BJ (cell line): Measurements from ENCODE around the gene UPF3B. TPM values are rescaled to one million over a fixed set of nuclear protein-coding genes. Genes with fewer than 3 reads are reported as not detected.

Experiments
- CTCF ChIA-PET: fragments of 350-600 bp; formaldehyde crosslinking; extraction: SDS; loops from one replicate; lab custom pipeline; 2021; ENCODE audit warnings: antibody characterized with exemption, inconsistent platforms; lab: Yijun Ruan, JAX
- POLR2A ChIA-PET: fragments of 300-600 bp; sonication (Branson Sonifier 250); formaldehyde crosslinking; extraction: SDS; loops from one replicate; lab custom pipeline; 2021; ENCODE audit warnings: antibody characterized with exemption; lab: Charles Lee
- DNase-seq: peaks from one replicate; pipeline ENCODE4 v3.0.0-alpha.2; 2011; ENCODE audit warnings: low read depth
- H3K27me3 ChIP-seq: 2 replicates; pipeline ENCODE4 v1.6.0; 2011; ENCODE audit warnings: low read length; ENCODE audit not compliant: control insufficient read depth, insufficient read depth
- H3K36me3 ChIP-seq: 2 replicates; pipeline ENCODE4 v1.5.1; 2011; ENCODE audit warnings: low read length; ENCODE audit not compliant: control insufficient read depth, insufficient read depth
- H3K4me3 ChIP-seq: 2 replicates; pipeline ENCODE4 v1.5.1; 2011; ENCODE audit warnings: low read depth, mild to moderate bottlenecking, control low read depth, low read length
- polyA plus RNA-seq: library from polyadenylated mRNA; depleted of rRNA; stranded (reverse); fragments of >200 nt; gene quantifications from 2 replicates; pipeline ENCODE4 v1.2.3, GENCODE V29; 2011
- TF ChIP-seq, protein P1 (sequence below): IDR thresholded peaks from 2 replicates; pipeline ENCODE4 v1.5.1; 2011; ENCODE audit warnings: low read depth, mild to moderate bottlenecking, control low read depth, inconsistent platforms, low read length, moderate library complexity; ENCODE audit not compliant: insufficient read depth

The UPF3B gene
- polyA plus RNA-seq, 1 experiment: 3.0 TPM

DNA sequence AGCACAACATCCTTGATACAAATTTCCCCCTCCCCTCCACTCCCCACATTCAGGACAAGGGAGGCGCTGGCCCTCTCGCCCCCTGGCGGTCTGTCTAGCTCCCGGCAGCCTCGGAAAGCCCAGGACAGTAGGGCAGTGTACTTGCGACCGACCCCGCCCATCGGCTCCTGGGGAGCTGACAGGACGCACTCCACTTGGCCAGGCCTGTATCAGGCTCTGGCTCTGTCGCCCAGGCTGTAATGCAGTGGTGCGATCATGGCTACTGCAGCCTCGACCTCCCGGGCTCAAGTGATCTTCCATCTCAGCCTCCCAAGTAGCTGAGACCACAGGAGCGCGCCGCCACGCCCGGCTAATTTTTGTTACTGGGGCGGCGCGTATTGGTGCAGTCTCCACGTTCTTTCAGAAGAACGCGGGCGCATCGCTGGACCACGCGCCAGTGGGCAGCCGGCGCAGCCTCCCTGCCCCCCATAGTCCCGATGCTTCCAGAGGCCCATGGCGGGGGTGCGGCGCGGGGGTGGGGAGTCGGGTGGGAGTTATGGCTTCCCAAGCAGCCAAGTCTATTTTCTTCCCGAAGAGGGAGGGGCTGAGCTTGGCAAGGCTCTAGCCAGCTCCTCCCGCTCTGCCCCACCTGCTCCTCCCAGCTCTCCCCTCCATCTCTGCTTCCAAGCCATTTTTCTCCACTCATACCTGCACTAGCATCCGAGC lies 35.1 kb upstream of the UPF3B start:
- H3K36me3 ChIP-seq: no peaks in the 10 kb centered on the region
- DNase-seq: no peak
- H3K27me3 ChIP-seq: no peaks in the 10 kb centered on the region
- peak overlapping the region; percentile 29 for H3K4me3 ChIP-seq
- ChIA-PET CTCF (interaction anchor here (1.1 to 1.5 kb wide), 2 partner anchors 9 to 126 kb away, joined by 3 to 8 read pairs; no protein-coding TSS in a partner anchor), POLR2A (interaction anchor here (0.6 kb wide), 1 partner anchor 13 kb away, joined by 19 read pairs; no protein-coding TSS in a partner anchor)
- TF ChIP-seq, protein P1, sequence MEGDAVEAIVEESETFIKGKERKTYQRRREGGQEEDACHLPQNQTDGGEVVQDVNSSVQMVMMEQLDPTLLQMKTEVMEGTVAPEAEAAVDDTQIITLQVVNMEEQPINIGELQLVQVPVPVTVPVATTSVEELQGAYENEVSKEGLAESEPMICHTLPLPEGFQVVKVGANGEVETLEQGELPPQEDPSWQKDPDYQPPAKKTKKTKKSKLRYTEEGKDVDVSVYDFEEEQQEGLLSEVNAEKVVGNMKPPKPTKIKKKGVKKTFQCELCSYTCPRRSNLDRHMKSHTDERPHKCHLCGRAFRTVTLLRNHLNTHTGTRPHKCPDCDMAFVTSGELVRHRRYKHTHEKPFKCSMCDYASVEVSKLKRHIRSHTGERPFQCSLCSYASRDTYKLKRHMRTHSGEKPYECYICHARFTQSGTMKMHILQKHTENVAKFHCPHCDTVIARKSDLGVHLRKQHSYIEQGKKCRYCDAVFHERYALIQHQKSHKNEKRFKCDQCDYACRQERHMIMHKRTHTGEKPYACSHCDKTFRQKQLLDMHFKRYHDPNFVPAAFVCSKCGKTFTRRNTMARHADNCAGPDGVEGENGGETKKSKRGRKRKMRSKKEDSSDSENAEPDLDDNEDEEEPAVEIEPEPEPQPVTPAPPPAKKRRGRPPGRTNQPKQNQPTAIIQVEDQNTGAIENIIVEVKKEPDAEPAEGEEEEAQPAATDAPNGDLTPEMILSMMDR: peak; percentile 66

DNA sequence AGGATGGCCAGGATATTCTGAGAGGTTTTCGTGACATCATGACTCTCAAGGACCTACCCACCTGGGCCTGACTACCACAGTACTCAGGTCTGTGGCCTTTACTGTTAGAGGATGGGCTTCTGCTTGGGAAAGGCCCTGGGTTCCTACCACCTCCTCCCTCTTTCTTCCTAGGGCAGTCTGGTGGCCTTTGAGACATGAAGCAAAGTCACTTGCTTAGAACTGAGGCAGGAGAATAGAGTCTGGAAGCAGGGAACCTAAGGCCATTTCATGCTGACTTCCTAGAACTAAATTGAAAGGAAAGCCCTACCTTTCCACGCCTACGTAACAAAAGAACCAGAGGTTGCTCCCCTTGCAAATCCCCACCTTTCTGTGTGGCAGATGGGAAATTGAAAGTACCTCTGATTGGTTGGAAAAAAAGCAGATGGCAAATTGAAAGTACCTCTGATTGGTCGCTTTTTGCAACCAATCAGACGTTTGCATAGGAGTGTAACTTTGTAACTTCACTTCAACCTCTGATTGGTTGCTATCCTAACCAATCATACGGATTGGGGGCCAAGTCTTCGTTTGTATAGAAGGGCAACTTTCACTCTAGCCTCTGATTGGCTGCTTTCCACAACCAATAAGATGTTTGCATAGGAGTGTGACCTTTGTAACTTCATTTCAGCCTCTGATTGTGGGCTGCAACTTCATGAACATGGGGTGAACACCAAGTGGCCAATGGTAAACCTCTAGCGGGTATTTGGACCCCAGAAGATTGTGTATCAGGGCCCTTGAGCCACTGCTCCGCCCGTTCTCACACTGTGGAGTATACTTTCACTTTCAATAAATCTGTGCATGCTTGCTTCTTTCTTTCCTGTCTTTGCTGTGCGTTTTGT lies 33.0 kb upstream of the UPF3B start:
- TF ChIP-seq, protein P1: no peak
- Histone ChIP-seq H3K4me3 (no peak overlapping the region), H3K27me3 (no peaks in the 10 kb centered on the region), H3K36me3 (no peaks in the 10 kb centered on the region)
- ChIA-PET POLR2A (no interaction called here), CTCF (no interaction called here)
- no peak for DNase-seq

DNA sequence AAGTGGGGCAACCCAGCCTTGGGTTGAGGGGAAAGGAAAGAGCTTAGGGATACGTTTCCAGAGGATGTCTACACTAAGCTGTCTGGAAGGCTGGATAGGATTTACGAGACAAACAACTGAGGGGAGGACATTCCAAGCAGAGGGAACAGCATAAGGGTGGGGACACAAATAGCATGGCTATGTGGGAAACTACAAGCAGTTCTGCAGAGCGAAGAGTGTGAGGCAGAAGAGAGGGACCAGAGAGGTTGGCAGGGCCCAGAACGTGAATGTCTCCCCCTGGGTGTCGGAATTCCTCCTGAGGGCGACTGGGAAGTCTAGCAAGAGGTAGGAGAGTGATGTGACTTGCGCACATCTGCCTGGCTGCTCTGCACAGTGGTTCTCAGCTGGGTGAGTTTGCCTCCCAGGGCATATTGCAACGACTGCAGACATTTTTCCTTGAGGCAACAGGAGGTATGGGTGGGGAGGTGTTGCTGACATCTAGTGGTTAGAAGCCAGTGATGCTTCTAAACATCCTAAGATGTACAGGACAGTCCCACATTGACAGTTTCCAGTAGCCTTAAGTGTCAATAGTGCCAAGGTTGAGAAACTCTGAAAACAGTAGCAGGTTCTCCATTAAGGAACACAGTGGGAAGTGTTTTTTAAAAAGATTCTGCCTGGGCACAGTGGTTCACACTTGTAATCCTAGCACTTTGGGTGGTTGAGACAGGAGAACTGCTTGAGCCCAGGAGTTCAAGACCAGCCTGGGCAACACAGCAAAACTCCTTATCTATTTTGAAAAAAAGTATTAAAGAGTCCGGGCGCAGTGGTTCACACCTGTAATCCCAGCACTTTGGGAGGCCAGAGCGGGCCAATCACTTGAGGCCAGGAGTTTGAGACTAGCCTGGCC lies 28.0 kb upstream of the UPF3B start:
- Histone ChIP-seq H3K36me3 (no peaks in the 10 kb centered on the region), H3K4me3 (no peak overlapping the region), H3K27me3 (no peaks in the 10 kb centered on the region)
- no peak for DNase-seq
- ChIA-PET CTCF (interaction anchor here (0.7 kb wide), 1 partner anchor 153 kb away, joined by 3 read pairs; no protein-coding TSS in a partner anchor), POLR2A (no interaction called here)
- TF ChIP-seq, protein P1: peak; percentile 75

DNA sequence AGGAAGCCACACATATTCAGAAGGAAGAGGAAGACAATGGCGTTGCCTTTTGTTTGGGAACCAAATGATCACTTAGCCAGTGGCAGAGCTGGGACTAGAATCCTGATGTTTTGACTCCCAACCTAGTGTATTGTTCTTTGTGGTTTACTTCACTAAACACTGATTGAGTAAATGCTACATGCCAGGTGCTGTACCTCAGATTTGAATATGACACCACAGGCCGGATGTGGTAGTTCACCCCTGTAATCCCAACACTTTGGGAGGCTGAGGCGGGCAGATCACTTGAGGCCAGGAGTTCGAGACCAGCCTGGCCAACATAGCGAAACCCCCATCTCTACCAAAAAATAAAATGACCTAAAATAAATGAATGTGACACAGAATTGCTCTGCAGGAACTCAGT lies 27.3 kb upstream of the UPF3B start:
- POLR2A ChIA-PET: no interaction called here
- TF ChIP-seq, protein P1: no peak
- no peaks in the 10 kb centered on the region for H3K36me3 ChIP-seq
- CTCF ChIA-PET: no interaction called here
- no peak overlapping the region for H3K4me3 ChIP-seq
- DNase-seq: no peak
- no peaks in the 10 kb centered on the region for H3K27me3 ChIP-seq
